Calu3 (cell line): Measurements from ENCODE around the gene ZNF100. TPM values are rescaled to one million over a fixed set of nuclear protein-coding genes. Genes with fewer than 3 reads are reported as not detected.
"Not testable (repeated sequence)": the region's sequence is repeated elsewhere in the genome, so short reads cannot be mapped to it uniquely, and the experiment has no call there.

Experiments used
- BruUV-seq: library from RNA; stranded (reverse); fragments of 400-500 nt; replicated peaks from 2 replicates; lab custom pipeline; 2021; lab: Mats Ljungman, UMichigan
- CTCF ChIA-PET: fragments of 300-600 bp; sonication (Branson Sonifier 250); formaldehyde crosslinking; loops from one replicate; lab custom pipeline; 2022; ENCODE audit warnings: antibody characterized with exemption; lab: Charles Lee
- DNase-seq: peaks from one replicate; pipeline ENCODE4 v3.0.0; 2022
- H3K27ac Mint-ChIP-seq: one replicate; pipeline ENCODE4 v1.8.0; 2022; ENCODE audit warnings: mixed read lengths; ENCODE audit not compliant: unreplicated experiment
- H3K27me3 Mint-ChIP-seq: one replicate; pipeline ENCODE4 v1.8.0; 2022; ENCODE audit warnings: mixed read lengths; ENCODE audit not compliant: unreplicated experiment
- H3K36me3 Mint-ChIP-seq: one replicate; pipeline ENCODE4 v1.8.0; 2022; ENCODE audit warnings: mild to moderate bottlenecking, moderate library complexity, mixed read lengths; ENCODE audit not compliant: insufficient read depth, unreplicated experiment
- H3K4me1 Mint-ChIP-seq: one replicate; pipeline ENCODE4 v1.8.0; 2022; ENCODE audit warnings: mild to moderate bottlenecking, low read depth, mixed read lengths; ENCODE audit not compliant: unreplicated experiment
- H3K4me3 Mint-ChIP-seq: one replicate; pipeline ENCODE4 v1.8.0; 2022; ENCODE audit warnings: mild to moderate bottlenecking, low read depth, moderate library complexity, mixed read lengths; ENCODE audit not compliant: unreplicated experiment
- H3K9me3 Mint-ChIP-seq: one replicate; pipeline ENCODE4 v1.8.0; 2022; ENCODE audit warnings: low read depth, mixed read lengths; ENCODE audit not compliant: unreplicated experiment
- intact Hi-C: fragments of 100-400 bp; cut with micrococcal nuclease; formaldehyde crosslinking; loops from one replicate; pipeline ENCODE4 v1.10.0; 2022; ENCODE audit not compliant: unreplicated experiment
- total RNA-seq: library from RNA; stranded (reverse); gene quantifications from 2 replicates; pipeline ENCODE4 v1.2.3, GENCODE V29; 2022
- TF ChIP-seq, protein P1 (sequence below): fragments of 200-600 bp; IDR thresholded peaks from one replicate; pipeline ENCODE4 v1.8.0; 2022; ENCODE audit warnings: antibody characterized with exemption; ENCODE audit not compliant: unreplicated experiment

ZNF100 gene
- total RNA-seq, 1 experiment from 2014 or later = 9.1 TPM

DNA sequence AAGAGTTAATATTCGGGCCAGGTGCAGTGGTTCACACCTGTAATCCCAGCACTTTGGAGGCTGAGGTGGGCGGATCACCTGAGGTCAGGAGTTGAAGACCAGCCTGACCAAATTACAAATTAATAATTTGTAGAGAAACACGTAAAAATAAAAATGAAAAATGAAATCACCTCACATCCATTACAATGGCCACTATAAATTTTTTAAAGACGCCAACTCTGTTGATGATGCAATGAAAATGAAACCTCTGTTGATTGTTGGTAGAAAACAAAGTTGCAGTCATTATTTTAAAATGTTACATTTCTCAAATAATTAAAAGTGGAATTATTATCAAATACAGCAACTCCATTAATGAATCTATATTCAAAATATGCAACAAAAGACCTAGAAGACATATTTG, 26.8 kb downstream of the ZNF100 start:
- no peak for DNase-seq
- TF ChIP-seq, protein P1, sequence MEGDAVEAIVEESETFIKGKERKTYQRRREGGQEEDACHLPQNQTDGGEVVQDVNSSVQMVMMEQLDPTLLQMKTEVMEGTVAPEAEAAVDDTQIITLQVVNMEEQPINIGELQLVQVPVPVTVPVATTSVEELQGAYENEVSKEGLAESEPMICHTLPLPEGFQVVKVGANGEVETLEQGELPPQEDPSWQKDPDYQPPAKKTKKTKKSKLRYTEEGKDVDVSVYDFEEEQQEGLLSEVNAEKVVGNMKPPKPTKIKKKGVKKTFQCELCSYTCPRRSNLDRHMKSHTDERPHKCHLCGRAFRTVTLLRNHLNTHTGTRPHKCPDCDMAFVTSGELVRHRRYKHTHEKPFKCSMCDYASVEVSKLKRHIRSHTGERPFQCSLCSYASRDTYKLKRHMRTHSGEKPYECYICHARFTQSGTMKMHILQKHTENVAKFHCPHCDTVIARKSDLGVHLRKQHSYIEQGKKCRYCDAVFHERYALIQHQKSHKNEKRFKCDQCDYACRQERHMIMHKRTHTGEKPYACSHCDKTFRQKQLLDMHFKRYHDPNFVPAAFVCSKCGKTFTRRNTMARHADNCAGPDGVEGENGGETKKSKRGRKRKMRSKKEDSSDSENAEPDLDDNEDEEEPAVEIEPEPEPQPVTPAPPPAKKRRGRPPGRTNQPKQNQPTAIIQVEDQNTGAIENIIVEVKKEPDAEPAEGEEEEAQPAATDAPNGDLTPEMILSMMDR = no peak
- H3K27ac Mint-ChIP-seq = no peak overlapping the region
- peaks cover 9% of the 10 kb centered on the region for H3K9me3 Mint-ChIP-seq
- no peak overlapping the region for H3K4me3 Mint-ChIP-seq
- peaks cover 13% of the 10 kb centered on the region for H3K36me3 Mint-ChIP-seq
- BruUV-seq = no TSS peak
- CTCF ChIA-PET = no interaction called here
- H3K27me3 Mint-ChIP-seq = no peaks in the 10 kb centered on the region
- H3K4me1 Mint-ChIP-seq = no peaks in the 10 kb centered on the region
- intact Hi-C loops = no loop called here

DNA sequence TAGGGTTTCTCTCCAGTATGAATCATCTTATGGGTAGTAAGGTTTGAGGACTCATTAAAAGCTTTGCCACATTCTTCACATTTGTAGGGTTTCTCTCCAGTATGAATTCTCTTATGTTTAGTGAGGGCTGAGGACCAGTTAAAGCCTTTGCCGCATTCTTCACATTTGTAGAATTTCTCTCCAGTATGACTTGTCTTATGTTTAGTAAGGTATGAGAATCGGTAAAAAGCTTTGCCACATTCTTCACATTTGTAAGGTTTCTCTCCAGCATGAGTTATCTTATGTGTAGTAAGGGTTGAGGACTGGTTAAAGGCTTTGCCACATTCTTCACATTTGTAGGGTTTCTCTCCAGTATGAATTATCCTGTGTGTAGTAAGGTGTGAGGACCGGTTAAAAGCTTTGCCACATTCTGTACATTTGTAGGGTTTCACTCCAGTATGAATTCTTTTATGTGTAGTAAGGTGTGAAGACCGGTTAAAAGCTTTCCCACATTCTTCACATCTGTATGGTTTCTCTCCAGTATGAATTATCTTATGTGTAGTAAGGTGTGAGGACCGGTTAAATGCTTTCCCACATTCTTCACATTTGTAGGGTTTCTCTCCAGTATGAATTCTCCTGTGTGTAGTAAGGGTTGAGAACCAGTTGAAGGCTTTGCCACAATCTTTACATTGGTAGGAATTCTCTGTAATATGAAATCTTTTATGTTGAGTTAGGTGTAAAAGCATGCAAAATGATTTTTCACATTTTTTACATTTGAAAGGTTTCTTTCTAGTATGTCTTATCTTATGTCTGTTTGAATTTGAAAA, 40.2 kb downstream of the ZNF100 start:
- CTCF ChIA-PET, H3K4me1 Mint-ChIP-seq, BruUV-seq, H3K4me3 Mint-ChIP-seq, H3K27ac Mint-ChIP-seq, H3K36me3 Mint-ChIP-seq, H3K27me3 Mint-ChIP-seq, intact Hi-C loops, H3K9me3 Mint-ChIP-seq, DNase-seq: not testable (repeated sequence)

DNA sequence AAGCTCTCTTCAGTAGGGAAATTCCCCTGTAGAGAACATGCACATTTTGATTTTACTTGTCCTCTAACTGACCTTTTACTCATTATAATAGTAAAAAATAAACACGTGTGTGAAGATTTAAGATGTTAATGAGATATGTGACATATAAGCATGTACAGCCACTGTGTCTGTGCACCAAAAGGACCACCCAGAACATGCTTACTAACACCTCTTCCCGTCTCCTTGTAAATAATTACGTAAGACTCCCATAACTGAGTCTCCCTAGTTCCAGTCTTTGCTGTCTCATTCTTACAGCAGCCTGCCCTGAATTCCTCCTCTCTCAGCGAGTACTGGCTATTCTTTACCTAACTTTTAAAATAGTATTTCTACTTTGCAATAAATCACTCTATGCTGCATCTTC, 53.6 kb downstream of the ZNF100 start:
- no TSS peak for BruUV-seq
- no peak overlapping the region for H3K27ac Mint-ChIP-seq
- CTCF ChIA-PET = interaction anchor here (0.7 kb wide), 1 partner anchor 859 kb away, joined by 3 read pairs; no protein-coding TSS in a partner anchor
- DNase-seq = no peak
- TF ChIP-seq, protein P1 = no peak
- intact Hi-C loops = no loop called here
- no peaks in the 10 kb centered on the region for H3K4me1 Mint-ChIP-seq
- no peaks in the 10 kb centered on the region for H3K36me3 Mint-ChIP-seq
- no peak overlapping the region for H3K4me3 Mint-ChIP-seq
- no peaks in the 10 kb centered on the region for H3K27me3 Mint-ChIP-seq
- H3K9me3 Mint-ChIP-seq = peaks cover 2% of the 10 kb centered on the region

DNA sequence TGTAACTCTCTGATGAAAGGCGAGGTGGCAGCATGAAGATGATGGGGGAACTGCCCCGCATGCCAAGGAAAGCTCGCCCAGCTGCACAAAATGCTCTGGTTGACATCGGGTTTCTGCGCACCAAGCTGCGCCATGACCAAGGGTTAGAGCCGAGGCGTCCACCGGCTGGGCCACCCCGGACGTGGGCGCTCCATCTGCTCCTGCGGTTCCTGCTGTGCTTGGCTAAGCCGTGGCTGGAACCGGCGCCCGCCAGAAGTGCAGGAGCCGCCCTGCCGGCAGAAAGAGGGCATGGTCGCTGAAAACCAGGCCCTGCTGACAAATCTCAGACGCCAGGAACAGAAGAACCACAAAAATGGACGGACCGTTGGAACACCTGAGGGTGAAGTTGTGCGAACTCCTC, 57.9 kb downstream of the ZNF100 start:
- Mint-ChIP-seq H3K4me3 (no peak overlapping the region), H3K36me3 (no peaks in the 10 kb centered on the region), H3K27ac (no peak overlapping the region), H3K4me1 (no peaks in the 10 kb centered on the region), H3K27me3 (no peaks in the 10 kb centered on the region), H3K9me3 (peaks cover 2% of the 10 kb centered on the region)
- intact Hi-C loops = no loop called here
- no TSS peak for BruUV-seq
- TF ChIP-seq, protein P1 = no peak
- CTCF ChIA-PET = no interaction called here
- DNase-seq = no peak

DNA sequence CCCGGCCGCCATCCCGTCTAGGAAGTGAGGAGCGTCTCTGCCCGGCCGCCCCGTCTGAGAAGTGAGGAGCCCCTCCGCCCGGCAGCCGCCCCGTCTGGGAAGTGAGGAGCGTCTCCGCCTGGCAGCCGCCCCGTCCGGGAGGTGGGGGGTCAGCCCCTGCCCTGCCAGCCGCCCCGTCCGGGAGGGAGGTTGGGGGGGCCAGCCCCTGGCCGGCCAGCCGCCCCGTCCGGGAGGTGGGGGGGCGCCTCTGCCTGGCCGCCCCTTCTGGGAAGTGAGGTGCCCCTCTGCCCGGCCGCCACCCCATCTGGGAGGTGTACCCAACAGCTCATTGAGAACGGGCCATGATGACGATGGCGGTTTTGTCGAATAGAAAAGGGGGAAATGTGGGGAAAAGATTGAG, 59.5 kb downstream of the ZNF100 start:
- intact Hi-C loops, CTCF ChIA-PET, H3K27me3 Mint-ChIP-seq, DNase-seq, H3K4me3 Mint-ChIP-seq, H3K9me3 Mint-ChIP-seq, H3K27ac Mint-ChIP-seq, H3K36me3 Mint-ChIP-seq, BruUV-seq, H3K4me1 Mint-ChIP-seq: not testable (repeated sequence)
